ENCODE results near the gene HACD3. TPM values are rescaled to one million over a fixed set of nuclear protein-coding genes. Genes with fewer than 3 reads are reported as not detected.

HACD3 gene
- total and polyA plus RNA-seq, 2 of the 13 experiments (the other 11 are each of a cell fraction or from before 2014, with no cell fraction given) = 73.6 to 161 TPM

- TF ChIP-seq ZNF350 (CRISPR knock-in tag; IDR thresholded peaks at IDR 0.05; ENCODE audit: borderline replicate concordance, low read depth) (peak; percentile 94), XRCC5 (optimal IDR thresholded peaks at IDR 0.05; ENCODE audit: low read length) (peak; percentile 98), CAMTA2 (CRISPR knock-in tag; IDR thresholded peaks at IDR 0.05; ENCODE audit: borderline replicate concordance) (peak; percentile 51; the same call in 1 of the 2 replicates), DBP (CRISPR knock-in tag; IDR thresholded peaks at IDR 0.05; ENCODE audit: not compliant biosample characterization) (no peak), ZNF430 (CRISPR knock-in tag; IDR thresholded peaks at IDR 0.05) (peak; percentile 45; the same call in 1 of the 2 replicates), ZNF34 (CRISPR knock-in tag; IDR thresholded peaks at IDR 0.05; ENCODE audit: borderline replicate concordance) (peak; percentile 85; the same call in 1 of the 2 replicates), MEF2D (CRISPR knock-in tag; IDR thresholded peaks at IDR 0.05) (peak; percentile 73), ZSCAN30 (CRISPR knock-in tag; IDR thresholded peaks at IDR 0.05) (no peak), MXI1 (IDR thresholded peaks at IDR 0.05; ENCODE audit: borderline replicate concordance, low read depth, low read length) (peak; percentile 76; the same call in 1 of the 3 replicates), JDP2 (CRISPR knock-in tag; IDR thresholded peaks at IDR 0.05; ENCODE audit: borderline replicate concordance) (no peak), HDAC6 (IDR thresholded peaks at IDR 0.05; ENCODE audit: low read depth, low read length) (no peak), TBL1XR1 (IDR thresholded peaks at IDR 0.05; ENCODE audit: borderline replicate concordance, low read length, partially characterized antibody) (no peak), CEBPG (CRISPR knock-in tag; IDR thresholded peaks at IDR 0.05) (peak; percentile 56), ZNF274 (CRISPR knock-in tag; IDR thresholded peaks at IDR 0.05) (peak; percentile 94), ZNF160 (CRISPR knock-in tag; IDR thresholded peaks at IDR 0.05) (peak; percentile 39; the same call in 1 of the 2 replicates), ZNF556 (CRISPR knock-in tag; IDR thresholded peaks at IDR 0.05; ENCODE audit: borderline replicate concordance) (peak; percentile 98), CSRNP1 (CRISPR knock-in tag; IDR thresholded peaks at IDR 0.05) (peak; percentile 90), PRDM4 (CRISPR knock-in tag; IDR thresholded peaks at IDR 0.05; ENCODE audit: borderline replicate concordance) (0 out of 2 replicates have a peak, but pooled peaks have one; percentile 57), NR1H2 (CRISPR knock-in tag; IDR thresholded peaks at IDR 0.05; ENCODE audit: borderline replicate concordance, low read depth) (no peak)
Measured at GRCh38 chr15:65610871-65611718, 80.8 kb downstream of the HACD3 start, which contains the start of gene INTS14 (continued).

All from HepG2 (cell line).